ENCODE measurements around the gene DHX32.

- no peak for TF ChIP-seq CTCF (conservative IDR thresholded peaks at IDR 0.05; ENCODE audit: low read depth, low read length)
- TF ChIP-seq EZH2 (IDR thresholded peaks at IDR 0.05; ENCODE audit: borderline replicate concordance, low read depth, low read length, poor library complexity, severe bottlenecking): no peak
Observed at GRCh38 chr10:125817337-125817946, 63.6 kb downstream of the DHX32 start.
